Stimulated activated CD4-positive, alpha-beta T cell treated with anti-CD3 and anti-CD28 coated beads, Interleukin-1b, Interleukin-23, amount 100 ng/mL, for 1 hour (primary cell): ENCODE measurements around the gene RNF8.
"Not testable (repeated sequence)": the region's sequence is repeated elsewhere in the genome, so short reads cannot be mapped to it uniquely, and the experiment has no call there.

Experiments used
- DNase-seq, 2 donors: peaks; one replicate each; pipeline ENCODE4 v3.0.0-alpha.2; 2020; ENCODE audit warnings: low read depth in 2 of 2

The RNF8 gene

DNA sequence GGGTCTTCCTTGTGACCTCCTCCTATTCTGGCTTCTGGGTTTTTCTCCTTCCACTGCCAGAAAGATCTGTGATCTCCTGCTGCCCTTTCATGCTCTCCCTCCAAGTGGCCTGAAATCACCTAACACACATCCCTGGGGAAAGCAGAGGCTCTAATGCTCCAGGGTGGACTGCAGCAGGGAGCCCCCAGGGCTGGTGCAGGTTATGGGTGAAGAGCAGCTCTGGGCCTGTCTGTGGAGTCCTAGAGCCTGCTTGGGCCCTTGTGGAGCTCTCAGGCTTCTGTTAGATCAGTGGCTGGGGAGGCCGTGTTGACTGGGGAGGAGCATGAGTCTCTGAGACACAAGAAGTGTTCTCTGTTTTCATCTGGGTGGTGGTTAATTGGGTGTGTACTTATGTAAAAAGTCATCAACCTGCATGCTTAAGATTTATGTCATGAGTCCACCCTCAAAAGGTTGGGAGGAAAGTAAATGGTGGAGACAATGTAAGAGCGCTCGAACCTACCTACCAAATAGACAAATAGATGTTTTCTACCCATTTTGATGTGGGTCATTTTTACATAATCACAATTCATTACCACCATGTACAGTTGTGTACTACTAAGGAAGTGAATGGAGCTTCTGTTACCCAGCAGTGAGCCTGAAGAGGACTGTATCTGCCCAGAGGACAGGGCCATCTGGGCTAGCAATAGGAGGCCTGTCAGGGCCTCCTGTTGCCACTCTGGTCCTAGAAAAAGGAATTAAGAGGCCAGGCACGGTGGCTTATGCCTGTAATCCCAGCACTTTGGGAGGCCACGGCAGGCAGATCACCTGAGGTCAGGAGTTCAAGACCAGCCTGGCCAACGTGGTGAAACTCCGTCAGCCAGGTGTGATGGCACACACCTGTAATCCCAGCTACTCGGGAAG is 32.0 kb upstream of the RNF8 start:
- DNase-seq, result no peak

DNA sequence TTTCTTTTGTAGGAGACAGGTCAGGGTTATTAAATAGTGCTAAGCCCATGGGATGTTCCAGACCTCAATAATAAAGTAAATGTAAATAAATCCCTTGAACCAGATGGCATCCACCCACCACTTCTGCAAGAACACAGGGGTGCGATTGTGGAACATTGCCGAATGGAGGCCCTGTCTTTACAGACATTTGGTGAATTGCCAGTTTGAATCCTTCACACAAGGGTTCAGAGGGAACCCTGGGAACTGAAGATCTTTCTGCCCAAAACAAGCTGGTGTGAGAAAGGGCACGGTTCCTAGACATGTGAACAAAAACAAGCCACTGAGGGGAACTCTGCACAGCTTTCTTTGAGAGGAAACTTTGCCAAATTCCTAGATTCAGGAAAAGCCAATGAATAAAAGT is 30.2 kb upstream of the RNF8 start:
- DNase-seq, result no peak

DNA sequence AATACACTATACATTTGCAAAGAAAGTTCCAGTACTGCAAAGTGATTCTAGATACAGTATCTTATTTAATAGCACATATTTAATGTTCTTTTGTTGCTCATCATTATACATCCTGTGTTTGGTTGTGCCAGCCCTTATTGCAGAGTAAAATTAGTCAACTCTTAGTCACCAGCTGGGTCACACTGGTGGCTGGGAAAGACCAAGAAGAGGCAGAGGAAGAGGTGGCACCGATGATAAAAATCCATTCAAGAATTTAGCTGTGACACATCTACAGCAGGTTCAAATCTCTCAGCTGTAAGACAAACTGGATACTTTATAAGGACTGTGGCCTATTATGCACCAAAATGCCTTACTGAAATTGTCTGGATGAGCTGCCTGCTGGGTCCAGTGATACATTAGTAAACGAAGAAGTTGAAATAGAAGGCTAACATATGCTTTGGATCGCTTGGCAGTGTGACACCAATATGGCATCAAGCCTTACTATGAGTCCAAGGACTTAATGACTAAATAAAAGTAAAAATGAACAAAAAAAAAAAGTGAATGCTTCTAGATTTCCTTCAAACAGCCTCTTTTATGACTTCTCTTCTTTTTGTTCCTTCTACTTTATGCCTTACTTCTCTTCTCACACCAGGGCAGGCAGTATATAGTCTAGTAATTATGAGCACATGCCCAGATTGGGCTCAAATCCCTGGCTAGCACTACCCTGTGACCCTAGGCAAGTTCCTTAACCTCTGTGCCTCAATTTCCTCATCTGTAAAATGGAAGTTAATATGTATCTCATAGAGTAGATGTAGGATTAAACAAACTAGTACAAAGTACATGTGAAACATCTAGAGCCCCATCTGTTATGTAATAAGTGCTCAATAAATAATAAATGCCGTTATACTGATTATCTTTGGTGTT is 29.4 kb upstream of the RNF8 start:
- DNase-seq, result no peak

DNA sequence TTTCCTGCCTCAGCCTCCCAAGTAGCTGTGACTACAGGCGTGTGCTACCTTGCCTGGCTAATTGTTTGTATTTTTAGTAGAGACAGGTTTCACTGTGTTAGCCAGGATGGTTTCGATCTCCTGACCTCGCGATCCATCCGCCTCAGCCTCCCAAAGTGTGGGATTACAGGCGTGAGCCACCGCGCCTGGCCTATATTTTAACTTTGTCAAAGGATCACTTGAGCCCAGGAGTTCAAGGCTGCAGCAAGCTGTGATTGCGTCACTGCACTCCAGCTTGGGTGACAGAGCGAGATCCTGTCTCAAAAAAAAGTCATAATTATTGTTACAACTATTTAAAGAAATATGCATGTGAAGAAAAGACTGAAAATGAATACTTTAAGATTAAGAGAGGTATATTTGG is 23.4 kb upstream of the RNF8 start:
- not testable (repeated sequence) for DNase-seq

DNA sequence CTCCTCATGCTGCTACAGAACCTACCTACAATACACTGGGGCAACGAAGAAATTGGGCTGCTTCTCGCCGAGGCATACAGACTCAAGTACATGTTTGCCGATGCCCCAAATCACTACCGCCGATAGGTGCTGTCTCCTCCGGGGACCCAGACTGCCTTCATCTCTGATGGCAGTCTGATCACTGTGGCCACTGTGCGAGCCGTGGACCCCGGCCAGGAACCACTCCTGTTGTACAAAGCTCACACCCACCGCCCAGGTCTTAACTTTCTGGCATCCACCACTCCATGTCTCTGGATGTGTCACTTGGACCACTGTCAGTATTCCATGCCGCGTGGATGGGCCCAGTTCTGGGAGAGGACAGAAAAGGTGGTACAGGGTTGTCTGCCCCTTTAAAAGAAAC is 22.7 kb upstream of the RNF8 start:
- no peak for DNase-seq

DNA sequence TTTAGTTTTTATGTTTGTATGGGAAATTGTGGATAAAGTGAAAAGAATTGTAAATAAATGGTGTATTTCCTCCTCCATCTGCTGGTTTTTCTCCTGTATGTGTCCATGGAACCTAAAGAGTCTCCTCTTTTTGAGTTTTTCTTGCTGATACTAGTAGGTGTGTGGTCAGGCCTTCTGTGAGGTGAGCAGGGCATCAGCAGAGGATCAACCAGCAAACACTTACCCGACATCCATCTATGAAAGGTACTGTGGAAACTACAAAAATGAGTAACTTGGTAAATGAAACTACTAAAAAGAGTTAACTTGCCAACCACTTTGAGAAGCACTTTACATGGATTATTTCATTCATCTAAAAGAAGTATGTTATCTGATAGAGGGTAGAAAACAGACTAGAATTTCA is 20.9 kb upstream of the RNF8 start:
- no peak for DNase-seq

DNA sequence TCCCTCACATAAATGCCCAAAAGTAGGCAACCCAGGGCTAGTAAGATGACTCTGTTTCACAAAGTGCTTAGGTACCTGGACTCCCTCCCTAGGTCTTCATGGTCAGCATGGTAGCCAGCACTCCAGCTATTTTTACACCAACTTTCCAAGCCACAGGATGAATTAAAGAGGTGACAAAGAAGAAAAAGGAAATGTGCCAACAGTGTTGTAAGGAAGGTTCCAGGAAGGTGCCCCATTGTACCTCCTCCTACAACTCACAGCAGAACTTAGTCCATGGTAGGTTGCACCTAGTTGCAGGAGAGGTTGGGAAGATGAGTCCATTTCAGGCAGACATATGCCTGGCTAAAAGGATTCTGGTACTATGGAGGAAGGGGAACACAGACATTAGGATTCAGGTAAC is 19.7 kb upstream of the RNF8 start:
- DNase-seq, result no peak

DNA sequence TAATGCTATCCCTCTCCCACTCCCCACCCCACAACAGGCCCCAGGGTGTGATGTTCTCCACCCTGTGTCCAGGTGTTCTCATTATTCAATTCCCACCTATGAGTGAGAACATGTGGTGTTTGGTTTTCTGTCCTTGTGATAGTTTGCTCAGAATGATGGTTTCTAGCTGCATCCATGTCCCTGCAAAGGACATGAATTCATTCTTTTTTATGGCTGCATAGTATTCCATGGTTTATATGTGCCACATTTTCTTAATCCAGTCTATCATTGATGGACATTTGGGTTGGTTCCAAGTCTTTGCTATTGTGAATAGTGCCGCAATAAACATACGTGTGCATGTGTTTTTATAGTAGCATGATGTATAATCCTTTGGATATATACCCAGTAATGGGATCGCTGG is 15.5 kb upstream of the RNF8 start:
- not testable (repeated sequence) for DNase-seq

DNA sequence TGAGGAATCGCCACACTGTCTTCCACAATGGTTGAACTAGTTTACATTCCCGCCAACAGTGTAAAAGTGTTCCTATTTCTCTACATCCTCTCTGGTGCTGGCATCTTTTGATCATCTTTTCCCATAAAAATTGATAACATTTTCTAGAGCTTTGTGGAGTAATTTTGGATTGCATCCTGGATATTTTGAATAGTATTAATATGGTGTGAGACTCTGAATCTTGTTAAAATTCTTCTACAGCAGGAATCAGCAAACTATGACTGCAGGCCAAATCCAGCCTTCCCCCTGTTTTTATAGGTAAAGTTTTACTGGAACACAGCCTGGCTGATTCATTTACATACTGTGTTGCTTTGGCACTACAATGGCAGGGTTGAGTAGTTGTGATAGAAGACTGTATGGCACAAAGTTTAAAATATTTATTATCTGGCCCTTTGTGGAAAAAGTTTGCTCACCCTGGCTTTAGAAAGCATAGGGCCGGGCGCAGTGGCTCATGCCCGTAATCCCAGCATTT is 15.0 kb upstream of the RNF8 start:
- DNase-seq, result no peak

DNA sequence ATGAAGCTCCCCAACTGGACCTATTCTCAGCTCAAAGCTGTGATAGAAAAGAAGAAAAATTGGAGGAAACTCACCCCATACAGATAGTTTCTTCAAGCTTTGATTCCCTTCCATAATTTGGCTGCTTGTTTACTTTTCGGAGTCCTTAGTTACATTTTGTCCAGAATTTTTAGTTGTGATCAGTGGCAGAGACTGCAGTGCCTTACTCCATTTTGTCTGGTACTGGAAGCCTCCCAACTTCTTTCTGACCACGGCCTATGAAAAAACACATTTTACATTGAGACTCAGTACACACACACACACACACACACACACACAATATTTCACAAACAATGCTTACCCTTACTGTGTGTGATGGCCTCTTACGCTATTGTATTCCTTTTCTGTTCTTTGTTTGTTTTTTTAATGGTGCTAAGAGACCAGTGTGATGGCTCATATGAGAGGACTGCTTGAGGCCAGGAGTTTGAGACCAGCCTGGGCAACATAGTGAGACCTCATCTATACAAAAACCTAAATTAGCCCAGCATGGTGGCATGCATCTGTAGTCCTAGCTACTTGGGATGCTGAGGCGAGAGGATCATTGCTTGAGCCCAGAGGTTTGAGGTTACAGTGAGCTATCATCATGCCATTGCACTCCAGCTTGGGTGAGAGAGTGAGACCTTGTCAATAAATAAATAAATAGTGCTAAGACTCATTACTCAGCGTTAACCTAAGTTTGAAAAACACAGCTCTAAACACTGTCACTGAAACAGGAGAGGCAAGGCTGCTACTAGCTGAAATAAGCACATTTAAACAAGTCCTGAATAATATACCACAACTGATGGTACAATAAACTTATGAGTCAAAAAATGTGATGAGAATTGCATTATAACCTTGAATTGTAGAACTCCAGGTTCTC is 13.8 kb upstream of the RNF8 start:
- no peak for DNase-seq

DNA sequence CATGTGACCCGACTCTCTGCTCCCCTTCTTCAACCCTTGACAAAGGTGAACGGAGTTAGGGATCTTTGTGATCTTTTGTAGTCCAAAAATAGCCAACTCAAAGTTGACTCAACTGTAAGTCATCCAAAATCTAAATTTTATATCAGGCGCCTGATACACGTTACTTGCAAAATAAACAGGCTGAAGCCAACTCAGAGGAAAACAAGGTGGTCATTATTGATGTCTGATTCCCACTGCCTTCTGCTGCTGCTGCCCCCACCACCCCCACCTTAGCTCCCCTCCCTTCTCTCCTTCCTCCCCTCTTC is 13.2 kb upstream of the RNF8 start:
- DNase-seq, result no peak

DNA sequence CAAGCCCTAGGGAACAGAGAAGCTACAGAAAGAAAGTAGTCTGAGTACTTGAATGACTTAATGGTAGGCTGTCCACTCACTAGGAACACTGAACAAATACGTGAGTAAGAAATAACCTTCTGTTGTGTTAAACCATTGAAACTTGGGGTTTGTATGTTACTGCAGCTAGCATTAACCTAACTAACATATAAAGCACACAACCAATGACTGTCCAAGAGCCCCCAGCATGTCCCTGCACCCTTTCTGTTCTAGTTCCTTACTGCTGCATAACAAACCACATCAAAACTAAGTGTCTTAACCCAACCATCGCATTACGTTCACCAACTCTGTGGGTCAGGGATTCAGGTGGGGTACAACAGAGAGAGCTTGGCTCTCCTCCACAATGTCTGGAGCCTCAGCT is 10.5 kb upstream of the RNF8 start:
- no peak for DNase-seq

DNA sequence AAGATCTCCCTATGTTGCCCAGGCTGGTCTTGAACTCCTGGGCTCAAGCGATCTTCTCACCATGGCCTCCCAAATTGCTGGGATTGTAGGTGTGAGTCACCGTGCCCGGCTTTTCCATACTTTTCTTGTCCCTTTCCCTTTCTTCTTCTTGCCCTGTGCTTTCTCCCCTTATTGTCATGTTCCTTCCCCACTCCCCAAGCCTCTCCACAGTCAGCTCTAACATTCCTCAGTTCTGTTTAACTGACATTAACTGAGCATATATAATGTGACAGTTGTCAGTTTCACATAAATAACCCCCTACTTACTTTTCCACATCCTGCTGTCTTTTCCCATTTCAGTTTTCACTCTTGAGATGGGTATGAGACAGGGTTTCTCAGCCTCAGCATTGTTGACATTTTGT is 9.5 kb upstream of the RNF8 start:
- no peak for DNase-seq

DNA sequence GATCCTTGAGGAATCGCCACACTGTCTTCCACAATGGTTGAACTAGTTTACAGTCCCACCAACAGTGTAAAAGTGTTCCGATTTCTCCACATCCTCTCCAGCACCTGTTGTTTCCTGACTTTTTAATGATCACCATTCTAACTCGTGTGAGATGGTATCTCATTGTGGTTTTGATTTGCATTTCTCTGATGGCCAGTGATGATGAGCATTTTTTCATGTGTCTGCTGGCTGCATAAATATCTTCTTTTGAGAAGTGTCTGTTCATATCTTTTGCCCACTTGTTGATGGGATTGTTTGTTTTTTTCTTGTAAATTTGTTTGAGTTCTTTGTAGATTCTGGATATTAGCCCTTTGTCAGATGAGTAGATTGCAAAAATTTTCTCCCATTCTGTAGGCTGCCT is 8.0 kb upstream of the RNF8 start:
- not testable (repeated sequence) for DNase-seq

DNA sequence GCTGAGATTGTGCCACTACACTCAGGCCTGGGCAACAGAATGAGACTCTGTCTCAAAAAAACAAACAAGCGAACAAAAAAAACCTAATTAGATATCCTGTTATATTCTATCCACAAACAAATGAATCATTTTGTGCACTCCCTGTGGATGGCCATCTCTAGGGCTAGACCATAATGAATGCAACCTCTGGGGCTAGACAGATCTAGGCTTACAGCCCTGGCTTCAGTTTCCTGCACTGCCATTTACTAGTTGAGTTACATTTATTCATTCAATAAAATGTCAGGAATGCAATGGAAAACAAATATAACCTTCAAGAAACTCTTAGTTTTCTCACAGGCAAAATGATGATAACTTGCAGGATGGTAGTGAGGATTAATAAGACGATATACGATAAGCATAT is 6.6 kb upstream of the RNF8 start:
- DNase-seq, result no peak

DNA sequence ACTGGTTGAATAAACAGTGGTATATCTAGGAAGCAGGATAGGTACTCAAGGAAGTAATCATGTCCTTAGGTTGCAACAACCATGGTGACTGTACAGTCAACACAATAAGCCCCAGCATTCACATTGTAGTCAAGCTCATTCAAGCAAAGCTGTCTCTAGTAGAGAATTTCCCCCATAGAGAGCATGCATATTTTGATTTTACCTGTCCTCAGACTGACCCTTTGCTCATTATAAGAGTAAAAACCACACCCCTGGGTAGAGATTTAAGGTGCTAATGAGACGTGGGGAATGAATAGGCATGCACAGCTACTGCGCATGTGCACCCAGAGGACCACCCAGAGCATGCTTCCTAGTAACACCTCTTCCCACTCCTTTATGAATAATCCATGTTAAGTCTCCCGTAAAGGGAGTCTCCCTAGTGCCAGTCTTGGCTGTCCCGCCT is 6.1 kb upstream of the RNF8 start:
- no peak for DNase-seq

DNA sequence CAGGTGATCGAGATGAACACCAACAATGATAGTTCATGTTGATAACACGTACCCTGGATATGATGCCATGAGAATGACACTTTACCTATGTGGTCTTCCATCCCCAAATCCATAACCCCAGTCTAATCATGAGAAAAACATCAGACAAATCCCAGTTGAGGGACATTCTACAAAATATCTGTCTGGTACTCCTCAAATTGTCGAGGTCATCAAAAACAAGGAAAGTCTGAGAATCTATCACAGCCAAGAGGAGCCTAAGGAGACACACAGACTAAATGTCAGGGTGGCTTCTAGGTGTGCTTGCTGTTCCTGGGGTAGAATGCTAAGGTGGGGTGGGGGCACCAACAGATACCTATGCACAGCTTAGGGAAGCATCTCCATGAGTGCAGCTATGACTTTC is 2.8 kb upstream of the RNF8 start:
- no peak for DNase-seq

DNA sequence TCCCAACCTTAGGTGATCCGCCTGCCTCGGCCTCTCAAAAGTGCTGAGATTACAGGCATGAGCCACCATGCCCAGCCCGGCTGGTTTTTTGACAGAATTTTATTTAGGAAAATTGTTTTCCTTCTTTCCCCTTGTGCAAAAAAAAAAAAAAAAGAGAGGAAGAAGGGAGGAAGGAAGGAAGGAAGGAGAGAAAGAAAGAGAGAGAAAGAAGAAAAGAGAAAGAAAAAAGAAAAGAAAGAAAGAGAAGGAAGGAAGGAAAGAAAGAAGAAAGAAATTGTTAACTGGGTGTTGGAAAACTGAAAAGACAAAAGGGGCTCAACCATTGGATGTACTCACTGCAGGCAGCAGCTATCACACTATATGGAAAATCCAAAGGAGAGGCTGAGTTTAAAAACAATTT is 1.4 kb upstream of the RNF8 start:
- no peak for DNase-seq

DNA sequence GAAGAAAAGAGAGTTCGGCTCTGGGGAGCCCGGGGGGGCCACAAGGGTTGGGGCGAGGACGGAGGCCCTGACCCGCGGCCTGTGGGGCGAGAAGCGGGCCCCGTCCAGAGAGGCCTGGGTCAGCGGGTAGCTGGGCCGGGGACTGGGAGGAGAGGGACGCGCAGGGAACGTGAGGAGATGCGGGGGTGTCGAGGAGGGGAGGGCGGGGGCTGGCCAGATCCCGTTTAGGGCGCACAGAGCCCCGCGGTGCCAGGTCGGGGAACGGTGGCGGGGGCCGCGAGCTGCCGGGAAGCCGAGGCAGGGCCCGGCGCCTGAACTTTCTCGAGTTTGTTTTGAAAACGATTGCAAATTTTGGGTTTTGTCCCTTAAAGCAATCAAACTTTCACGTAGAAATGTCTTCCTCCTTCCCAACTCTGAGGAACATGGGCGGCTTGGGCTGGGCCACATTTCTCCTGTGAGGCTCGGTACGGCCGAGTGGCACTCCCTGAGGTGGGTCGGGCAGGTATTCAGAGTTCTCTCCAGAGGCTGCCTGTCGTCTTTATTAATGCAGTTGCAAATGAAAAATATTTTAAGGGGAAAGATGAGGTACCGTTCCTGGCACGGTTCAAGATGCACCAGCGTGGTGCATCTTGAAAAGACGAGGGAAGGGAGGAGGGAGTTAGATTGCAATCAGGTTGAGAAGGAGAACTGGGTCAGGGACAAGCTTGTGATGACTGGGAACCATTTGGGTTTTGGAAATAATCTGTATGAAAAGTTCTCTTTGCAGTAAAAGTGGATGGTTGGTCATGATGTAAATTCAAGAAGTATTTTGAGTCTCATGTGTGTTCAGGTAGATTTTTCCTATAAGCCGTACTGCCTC is 972 bp downstream of the RNF8 start:
- peak in 1 of 2 donors; percentile 10 for DNase-seq

DNA sequence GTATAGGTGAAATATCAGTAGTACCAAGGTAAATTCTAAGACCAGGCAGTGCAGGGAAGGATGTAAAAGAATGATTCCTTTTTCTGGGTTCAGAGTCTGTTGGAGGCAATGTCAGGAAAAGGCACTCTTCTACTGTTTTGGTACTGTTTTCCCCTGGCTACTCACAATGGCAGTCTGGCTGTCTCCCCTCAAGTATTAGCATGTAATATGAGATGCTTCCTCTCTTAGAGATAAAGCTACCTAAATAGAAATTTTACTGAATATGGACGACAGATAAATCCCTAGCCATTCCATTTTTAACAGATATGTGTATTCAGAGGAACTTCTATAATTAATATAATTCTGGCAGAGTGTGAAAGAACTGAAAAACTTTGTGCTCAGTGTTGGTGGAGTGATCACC is 3.5 kb downstream of the RNF8 start:
- no peak for DNase-seq

DNA sequence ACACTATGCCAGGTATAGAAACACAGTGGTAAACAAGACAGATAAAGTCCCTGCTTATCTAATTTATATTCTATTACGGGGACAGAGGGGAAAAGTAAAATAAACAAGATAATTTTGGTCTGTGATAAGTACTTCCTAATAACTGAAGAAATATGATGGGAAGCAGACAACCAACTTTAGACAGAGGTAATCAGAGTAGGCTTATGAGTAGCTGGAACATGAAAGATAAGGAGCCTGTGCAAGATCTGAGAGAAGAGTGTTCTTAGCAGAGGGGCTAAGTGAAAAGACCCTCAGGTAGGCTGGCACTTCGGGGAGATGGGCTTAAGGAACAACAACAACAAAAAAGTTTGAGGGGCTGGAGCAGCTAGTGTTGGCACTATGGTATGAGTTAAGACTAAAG is 4.1 kb downstream of the RNF8 start:
- DNase-seq, result no peak
